HepG2 (cell line): ENCODE results near the gene ATP11B. TPM values are rescaled to one million over a fixed set of nuclear protein-coding genes. Genes with fewer than 3 reads are reported as not detected.

ENCODE experiments used
- ATAC-seq: fragments of 200-7000 bp; cut with Tn5 transposase; 3 replicates; pipeline ENCODE4 v1.9.1; 2020; ENCODE audit warnings: mild to moderate bottlenecking, moderate library complexity
- BruUV-seq: library from RNA; stranded (reverse); fragments of 400-500 nt; replicated peaks from 2 replicates; lab custom pipeline; 2021; lab: Mats Ljungman, UMichigan
- CTCF ChIA-PET: fragments of 300-600 bp; formaldehyde crosslinking; extraction: SDS; loops from one replicate; lab custom pipeline; 2021; ENCODE audit warnings: low total read pairs, inconsistent platforms, low intra/inter-chr PET ratio; lab: Yijun Ruan, JAX
- POLR2A ChIA-PET: fragments of 350-600 bp; sonication (Branson Sonifier 250); formaldehyde crosslinking; loops from one replicate; lab custom pipeline; 2020; ENCODE audit warnings: antibody characterized with exemption, inconsistent platforms; lab: Yijun Ruan, JAX
- DNase-seq: peaks from one replicate; pipeline ENCODE4 v3.0.0-alpha.2; 2015; ENCODE audit warnings: low spot score
- FAIRE-seq: peaks from 3 replicates; lab custom pipeline; 2011; peaks lifted over from hg19 to GRCh38; lab: Jason Lieb, UNC
- H2AFZ ChIP-seq: one replicate; pipeline ENCODE4 v1.6.1; 2011; ENCODE audit warnings: low read length, inconsistent platforms
- H3K27ac ChIP-seq: fragments of 300-600 bp; 3 replicates; pipeline ENCODE4 v1.8.0; 2011; ENCODE audit warnings: mixed run types, mild to moderate bottlenecking, mixed read lengths, low read length, inconsistent platforms; ENCODE audit not compliant: insufficient read depth; ENCODE audit errors: extremely low read length
- H3K27me3 ChIP-seq, 2 experiments: fragments of 200-600 bp in 1 of 2; 2 replicates in 1 of 2; 3 replicates in 1 of 2; pipeline versions ENCODE4 v1.6.0 to v1.8.0; 2011; ENCODE audit warnings: low read length in 2 of 2, mild to moderate bottlenecking in 2 of 2, moderate library complexity in 2 of 2, inconsistent platforms in 1 of 2; ENCODE audit not compliant: insufficient read depth in 2 of 2, control insufficient read depth in 1 of 2
- H3K36me3 ChIP-seq, 2 experiments: fragments of 200-600 bp in 1 of 2; replicated peaks in 1 of 2; 2 replicates in 1 of 2; 3 replicates in 1 of 2; pipeline versions ENCODE4 v1.5.1 to v1.8.0; 2011; ENCODE audit warnings: low read length in 2 of 2, inconsistent platforms in 1 of 2; ENCODE audit not compliant: insufficient read depth in 2 of 2, control insufficient read depth in 1 of 2
- H3K4me1 ChIP-seq: 2 replicates; pipeline ENCODE4 v1.5.1; 2012; ENCODE audit warnings: low read length, inconsistent platforms; ENCODE audit not compliant: insufficient read depth
- H3K4me2 ChIP-seq: 2 replicates; pipeline ENCODE4 v1.6.0; 2011; ENCODE audit warnings: low read depth, low read length, inconsistent platforms
- H3K4me3 ChIP-seq, 3 experiments: fragments of 200-600 bp in 1 of 3; sonication (generic), shearing (Covaris generic) in 1 of 3; replicated peaks in 1 of 3; 2 replicates each; pipeline ENCODE4 v1.5.1; 2011 to 2016; ENCODE audit warnings: low read length in 3 of 3, inconsistent platforms in 2 of 3, low read depth in 2 of 3, mild to moderate bottlenecking in 2 of 3, control low read depth in 1 of 3, mixed read lengths in 1 of 3; ENCODE audit not compliant: insufficient read depth in 1 of 3
- H3K79me2 ChIP-seq: one replicate; pipeline ENCODE4 v1.6.1; 2011; ENCODE audit warnings: low read length, inconsistent platforms; ENCODE audit not compliant: insufficient read depth
- H3K9ac ChIP-seq: 2 replicates; pipeline ENCODE4 v1.6.0; 2011; ENCODE audit warnings: mild to moderate bottlenecking, low read depth, low read length, inconsistent platforms; ENCODE audit not compliant: insufficient read depth
- H3K9me3 ChIP-seq: 2 replicates; pipeline ENCODE4 v1.5.1; 2012; ENCODE audit warnings: mild to moderate bottlenecking, low read length
- H4K20me1 ChIP-seq: 2 replicates; pipeline ENCODE4 v1.6.0; 2011; ENCODE audit warnings: inconsistent platforms, mild to moderate bottlenecking, low read length, moderate library complexity; ENCODE audit not compliant: insufficient read depth
- DNMT1 ChIP-seq: sonication (generic); formaldehyde crosslinking; IDR thresholded peaks from 2 replicates; pipeline ENCODE4 v1.5.1; 2020; ENCODE audit warnings: mild to moderate bottlenecking, missing genetic modification reagents
- GTF3A ChIP-seq: sonication (generic); formaldehyde crosslinking; conservative IDR thresholded peaks from 2 replicates; pipeline ENCODE4 v1.4.0; 2020; ENCODE audit warnings: mild to moderate bottlenecking, missing genetic modification reagents
- GZF1 ChIP-seq: sonication (generic); formaldehyde crosslinking; IDR thresholded peaks from 2 replicates; pipeline ENCODE4 v1.5.1; 2020; ENCODE audit warnings: mild to moderate bottlenecking, missing genetic modification reagents
- KAT2B ChIP-seq: fragments of 150-350 bp; IDR thresholded peaks from 2 replicates; pipeline ENCODE4 v1.6.1; 2014; ENCODE audit warnings: low read depth, low read length, borderline replicate concordance
- KAT7 ChIP-seq: IDR thresholded peaks from 2 replicates; pipeline ENCODE4 v1.6.1; 2018; ENCODE audit warnings: borderline replicate concordance, missing compliant biosample characterization
- ZFP91 ChIP-seq: sonication (generic); formaldehyde crosslinking; IDR thresholded peaks from 2 replicates; pipeline ENCODE4 v1.9.0; 2022; ENCODE audit warnings: missing genetic modification reagents, mild to moderate bottlenecking, borderline replicate concordance
- ZNF337 ChIP-seq: sonication (generic); formaldehyde crosslinking; IDR thresholded peaks from 2 replicates; pipeline ENCODE4 v1.5.1; 2020; ENCODE audit warnings: missing genetic modification reagents, low read depth, mild to moderate bottlenecking, borderline replicate concordance
- WGBS: methylation state at CpG from one replicate; pipeline ENCODE4 v1.1.6; 2017; ENCODE audit warnings: low lambda C conversion rate; 5-methylcytosine and 5-hydroxymethylcytosine counted together
- in situ Hi-C: cut with HindIII; loops from 2 replicates; pipeline ENCODE4 v1.10.0; 2017; ENCODE audit warnings: low pct_unique_long_range_greater_than_20kb; ENCODE audit not compliant: extremely low pct_ligation_motif_present
- intact Hi-C: fragments of 100-400 bp; cut with micrococcal nuclease; formaldehyde crosslinking; loops from one replicate; pipeline ENCODE4 v1.10.0; 2022; ENCODE audit not compliant: unreplicated experiment
- polyA plus RNA-seq, 8 experiments: library from polyadenylated mRNA; depleted of rRNA in 3 of 8; stranded (reverse) in 7 of 8; unstranded in 1 of 8; fragments of >200 nt; fragmentation: Illumina TruSeq in 4 of 8; extraction: Trizol in 4 of 8; gene quantifications; 2 replicates each; pipeline versions ENCODE4 v1.2.1 to v1.2.3, GENCODE V29; 2011 to 2016; ENCODE audit warnings: low read depth in 4 of 8, missing spikeins in 1 of 8, mixed read lengths in 1 of 8; ENCODE audit not compliant: insufficient read depth in 1 of 8
- total RNA-seq, 5 experiments: library from RNA; depleted of rRNA; stranded (reverse); fragments of >200 nt; fragmentation: Illumina TruSeq; extraction: Trizol; gene quantifications; 2 replicates each; pipeline ENCODE4 v1.2.3, GENCODE V29; 2016; ENCODE audit warnings: low read depth in 1 of 5
- TF ChIP-seq, protein P1 (sequence below): sonication (generic); formaldehyde crosslinking; conservative IDR thresholded peaks from 2 replicates; pipeline ENCODE4 v1.4.0; 2020; ENCODE audit warnings: missing genetic modification reagents
- TF ChIP-seq, protein P2 (sequence below): sonication (generic); formaldehyde crosslinking; IDR thresholded peaks from 2 replicates; pipeline ENCODE4 v1.8.0; 2022; ENCODE audit warnings: mild to moderate bottlenecking, missing genetic modification reagents, borderline replicate concordance
- TF ChIP-seq, protein P3 (sequence below): sonication (generic); formaldehyde crosslinking; IDR thresholded peaks from 2 replicates; pipeline ENCODE4 v1.4.0; 2020; ENCODE audit warnings: missing genetic modification reagents

Gene ATP11B
- total and polyA plus RNA-seq, 2 of the 13 experiments (the other 11 are each of a cell fraction or from before 2014, with no cell fraction given): 10.1 to 22.9 TPM

GRCh38 chr3:182936239-182936917 lies 143.1 kb downstream of the ATP11B start:
- POLR2A ChIA-PET: no interaction called here
- 91% methylated on average over 4 of the region's 4 CpGs for WGBS

More at GRCh38 chr3:182936239-182936917, 143.1 kb downstream of the ATP11B start:
- intact Hi-C loops (no loop called here), in situ Hi-C loops (no loop called here)
- Histone ChIP-seq H3K9me3 (no peaks in the 10 kb centered on the region), H3K4me3 (no peak overlapping the region), H3K9ac (no peak overlapping the region), H3K79me2 (no peaks in the 10 kb centered on the region), H3K4me2 (no peak overlapping the region), H3K4me1 (no peaks in the 10 kb centered on the region), H3K27ac (no peak overlapping the region), H3K36me3 (no peaks in the 10 kb centered on the region), H3K27me3 (no peaks in the 10 kb centered on the region), H2AFZ (no peak overlapping the region), H4K20me1 (no peaks in the 10 kb centered on the region)
- ATAC-seq (no peak), DNase-seq (no peak), FAIRE-seq (no peak)
- CTCF ChIA-PET: no interaction called here
- TF ChIP-seq ZNF337 (CRISPR knock-in tag) (no peak), KAT7 (no peak), GZF1 (CRISPR knock-in tag) (no peak), KAT2B (no peak), GTF3A (CRISPR knock-in tag) (no peak), ZFP91 (CRISPR knock-in tag) (no peak), DNMT1 (CRISPR knock-in tag) (no peak)
- TF ChIP-seq, protein P1, sequence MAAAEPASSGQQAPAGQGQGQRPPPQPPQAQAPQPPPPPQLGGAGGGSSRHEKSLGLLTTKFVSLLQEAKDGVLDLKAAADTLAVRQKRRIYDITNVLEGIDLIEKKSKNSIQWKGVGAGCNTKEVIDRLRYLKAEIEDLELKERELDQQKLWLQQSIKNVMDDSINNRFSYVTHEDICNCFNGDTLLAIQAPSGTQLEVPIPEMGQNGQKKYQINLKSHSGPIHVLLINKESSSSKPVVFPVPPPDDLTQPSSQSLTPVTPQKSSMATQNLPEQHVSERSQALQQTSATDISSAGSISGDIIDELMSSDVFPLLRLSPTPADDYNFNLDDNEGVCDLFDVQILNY (CRISPR knock-in tag): no peak
- TF ChIP-seq, protein P2, sequence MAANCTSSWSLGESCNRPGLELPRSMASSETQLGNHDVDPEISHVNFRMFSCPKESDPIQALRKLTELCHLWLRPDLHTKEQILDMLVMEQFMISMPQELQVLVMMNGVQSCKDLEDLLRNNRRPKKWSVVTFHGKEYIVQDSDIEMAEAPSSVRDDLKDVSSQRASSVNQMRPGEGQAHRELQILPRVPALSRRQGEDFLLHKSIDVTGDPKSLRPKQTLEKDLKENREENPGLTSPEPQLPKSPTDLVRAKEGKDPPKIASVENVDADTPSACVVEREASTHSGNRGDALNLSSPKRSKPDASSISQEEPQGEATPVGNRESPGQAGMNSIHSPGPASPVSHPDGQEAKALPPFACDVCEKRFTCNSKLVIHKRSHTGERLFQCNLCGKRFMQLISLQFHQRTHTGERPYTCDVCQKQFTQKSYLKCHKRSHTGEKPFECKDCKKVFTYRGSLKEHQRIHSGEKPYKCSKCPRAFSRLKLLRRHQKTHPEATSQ (CRISPR knock-in tag): no peak
- TF ChIP-seq, protein P3, sequence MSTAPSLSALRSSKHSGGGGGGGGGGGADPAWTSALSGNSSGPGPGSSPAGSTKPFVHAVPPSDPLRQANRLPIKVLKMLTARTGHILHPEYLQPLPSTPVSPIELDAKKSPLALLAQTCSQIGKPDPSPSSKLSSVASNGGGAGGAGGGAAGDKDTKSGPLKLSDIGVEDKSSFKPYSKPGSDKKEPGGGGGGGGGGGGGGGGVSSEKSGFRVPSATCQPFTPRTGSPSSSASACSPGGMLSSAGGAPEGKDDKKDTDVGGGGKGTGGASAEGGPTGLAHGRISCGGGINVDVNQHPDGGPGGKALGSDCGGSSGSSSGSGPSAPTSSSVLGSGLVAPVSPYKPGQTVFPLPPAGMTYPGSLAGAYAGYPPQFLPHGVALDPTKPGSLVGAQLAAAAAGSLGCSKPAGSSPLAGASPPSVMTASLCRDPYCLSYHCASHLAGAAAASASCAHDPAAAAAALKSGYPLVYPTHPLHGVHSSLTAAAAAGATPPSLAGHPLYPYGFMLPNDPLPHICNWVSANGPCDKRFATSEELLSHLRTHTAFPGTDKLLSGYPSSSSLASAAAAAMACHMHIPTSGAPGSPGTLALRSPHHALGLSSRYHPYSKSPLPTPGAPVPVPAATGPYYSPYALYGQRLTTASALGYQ: no peak
- BruUV-seq: no TSS peak
